H1 (cell line): ENCODE measurements around the gene ZBTB20. TPM values are rescaled to one million over a fixed set of nuclear protein-coding genes. Genes with fewer than 3 reads are reported as not detected.

ENCODE experiments used
- CTCF ChIA-PET: fragments of 300-600 bp; sonication (Branson Sonifier 250); formaldehyde crosslinking; loops from one replicate; lab custom pipeline; 2021; ENCODE audit not compliant: partially characterized antibody; lab: Charles Lee
- POLR2A ChIA-PET: fragments of 300-600 bp; sonication (Branson Sonifier 250); formaldehyde crosslinking; loops from one replicate; lab custom pipeline; 2021; ENCODE audit warnings: inconsistent platforms; ENCODE audit not compliant: partially characterized antibody; lab: Charles Lee
- DNase-seq, 2 experiments: peaks; one replicate each; pipeline versions ENCODE4 v3.0.0 to v3.0.0-alpha.2; 2010 to 2022; ENCODE audit warnings: low spot score in 2 of 2, low read depth in 1 of 2, mixed read lengths in 1 of 2
- FAIRE-seq: peaks from 2 replicates; lab custom pipeline; 2011; peaks lifted over from hg19 to GRCh38; lab: Jason Lieb, UNC
- H2AFZ ChIP-seq: 2 replicates; pipeline ENCODE4 v1.8.1; 2012; ENCODE audit warnings: low read length, inconsistent platforms
- H2AK5ac ChIP-seq: 2 replicates; pipeline ENCODE4 v1.6.1; 2013; ENCODE audit warnings: low read depth, low read length
- H2BK120ac ChIP-seq: replicated peaks from 2 replicates; pipeline ENCODE3; 2013; ENCODE audit warnings: low read depth, low read length, inconsistent platforms
- H2BK12ac ChIP-seq: 2 replicates; pipeline ENCODE4 v1.6.1; 2013; ENCODE audit warnings: low read depth, low read length
- H2BK15ac ChIP-seq: 2 replicates; pipeline ENCODE4 v1.6.1; 2013; ENCODE audit warnings: low read length
- H2BK20ac ChIP-seq: 2 replicates; pipeline ENCODE4 v1.6.1; 2013; ENCODE audit warnings: low read length
- H2BK5ac ChIP-seq: 2 replicates; pipeline ENCODE4 v1.6.1; 2013; ENCODE audit warnings: low read depth, low read length
- H3K14ac ChIP-seq: 2 replicates; pipeline ENCODE4 v1.6.1; 2013; ENCODE audit warnings: inconsistent platforms; ENCODE audit not compliant: insufficient read length
- H3K18ac ChIP-seq: 2 replicates; pipeline ENCODE4 v1.6.1; 2013; ENCODE audit warnings: low read length; ENCODE audit errors: extremely low read depth
- H3K23ac ChIP-seq: 2 replicates; pipeline ENCODE4 v1.6.1; 2013; ENCODE audit warnings: inconsistent platforms; ENCODE audit not compliant: insufficient read length
- H3K23me2 ChIP-seq: 2 replicates; pipeline ENCODE4 v1.6.1; 2013; ENCODE audit warnings: low read depth, low read length
- H3K27ac ChIP-seq: 2 replicates; pipeline ENCODE4 v1.6.1; 2011; ENCODE audit warnings: low read depth, low read length, inconsistent platforms
- H3K27me3 ChIP-seq, 4 experiments: replicated peaks in 1 of 4; 1 replicate in 1 of 4; 2 replicates in 3 of 4; pipeline versions ENCODE4 v1.6.1 to v1.8.1; 2011 to 2013; ENCODE audit warnings: low read length in 3 of 4, mild to moderate bottlenecking in 3 of 4, inconsistent platforms in 2 of 4, mixed read lengths in 2 of 4, moderate library complexity in 1 of 4; ENCODE audit not compliant: control insufficient read depth in 3 of 4, insufficient read depth in 3 of 4; ENCODE audit errors: extremely low read depth in 1 of 4
- H3K36me3 ChIP-seq, 4 experiments: 2 replicates each; pipeline versions ENCODE4 v1.6.1 to v1.8.1; 2011 to 2013; ENCODE audit warnings: mild to moderate bottlenecking in 4 of 4, low read length in 3 of 4, moderate library complexity in 2 of 4, control low read depth in 1 of 4, inconsistent platforms in 1 of 4; ENCODE audit not compliant: insufficient read depth in 4 of 4, control insufficient read depth in 2 of 4
- H3K4ac ChIP-seq: replicated peaks from 2 replicates; pipeline ENCODE3; 2013; ENCODE audit warnings: low read length, low read depth, mixed read lengths, inconsistent platforms; ENCODE audit not compliant: insufficient read length
- H3K4me1 ChIP-seq, 4 experiments: replicated peaks in 1 of 4; 1 replicate in 1 of 4; 2 replicates in 3 of 4; pipeline versions ENCODE4 v1.6.1 to v1.8.1; 2011 to 2013; ENCODE audit warnings: low read length in 3 of 4, inconsistent platforms in 2 of 4, mixed read lengths in 1 of 4; ENCODE audit not compliant: insufficient read depth in 4 of 4, control insufficient read depth in 3 of 4
- H3K4me2 ChIP-seq, 2 experiments: 2 replicates each; pipeline versions ENCODE4 v1.6.1 to v1.8.1; 2011 to 2013; ENCODE audit warnings: low read depth in 2 of 2, low read length in 2 of 2, control low read depth in 1 of 2, inconsistent platforms in 1 of 2, mild to moderate bottlenecking in 1 of 2; ENCODE audit not compliant: insufficient read depth in 1 of 2
- H3K4me3 ChIP-seq, 4 experiments: fragments of 200-600, 300-600 bp in 1 of 4; sonication (generic), shearing (Covaris generic), sonication (Bioruptor Twin) in 1 of 4; 2 replicates each; pipeline versions ENCODE4 v1.5.1 to v1.8.1; 2011 to 2016; ENCODE audit warnings: low read length in 4 of 4, low read depth in 3 of 4, control low read depth in 2 of 4, inconsistent platforms in 2 of 4, mild to moderate bottlenecking in 2 of 4, mixed read lengths in 1 of 4, moderate library complexity in 1 of 4; ENCODE audit not compliant: insufficient read depth in 2 of 4; ENCODE audit errors: extremely low read depth in 1 of 4
- H3K56ac ChIP-seq: replicated peaks from 2 replicates; pipeline ENCODE3; 2013; ENCODE audit warnings: low read depth, mild to moderate bottlenecking, mixed read lengths, low read length, inconsistent platforms; ENCODE audit not compliant: insufficient read length
- H3K79me1 ChIP-seq: 2 replicates; pipeline ENCODE4 v1.6.1; 2013; ENCODE audit warnings: low read depth, low read length, control low read depth
- H3K79me2 ChIP-seq, 2 experiments: 2 replicates each; pipeline versions ENCODE4 v1.6.1 to v1.8.1; 2012 to 2013; ENCODE audit warnings: low read length in 2 of 2, mild to moderate bottlenecking in 2 of 2, inconsistent platforms in 1 of 2; ENCODE audit not compliant: insufficient read depth in 2 of 2, control insufficient read depth in 1 of 2
- H3K9ac ChIP-seq, 4 experiments: replicated peaks in 1 of 4; 1 replicate in 1 of 4; 2 replicates in 3 of 4; pipeline versions ENCODE4 v1.6.1 to v1.8.1; 2011 to 2013; ENCODE audit warnings: low read depth in 3 of 4, low read length in 3 of 4, control low read depth in 2 of 4, mild to moderate bottlenecking in 2 of 4, moderate library complexity in 2 of 4, inconsistent platforms in 1 of 4; ENCODE audit errors: extremely low read depth in 1 of 4
- H3K9me3 ChIP-seq, 2 experiments: 2 replicates each; pipeline versions ENCODE4 v1.6.1 to v1.8.1; 2012 to 2013; ENCODE audit warnings: mild to moderate bottlenecking in 2 of 2, moderate library complexity in 2 of 2, control low read depth in 1 of 2, inconsistent platforms in 1 of 2, low read depth in 1 of 2, low read length in 1 of 2, mixed read lengths in 1 of 2; ENCODE audit not compliant: insufficient read depth in 2 of 2
- H4K20me1 ChIP-seq, 2 experiments: replicated peaks in 1 of 2; 2 replicates each; pipeline versions ENCODE3 to v1.8.1; 2011 to 2013; ENCODE audit warnings: inconsistent platforms in 2 of 2, low read length in 2 of 2, mild to moderate bottlenecking in 1 of 2; ENCODE audit not compliant: insufficient read depth in 2 of 2, control insufficient read depth in 1 of 2
- H4K5ac ChIP-seq: 2 replicates; pipeline ENCODE4 v1.6.1; 2013; ENCODE audit warnings: low read length, low read depth, mixed read lengths, inconsistent platforms; ENCODE audit not compliant: insufficient read length
- H4K8ac ChIP-seq: 2 replicates; pipeline ENCODE4 v1.8.0; 2013; ENCODE audit warnings: mild to moderate bottlenecking, moderate library complexity, low read length, inconsistent platforms; ENCODE audit not compliant: insufficient read depth; ENCODE audit errors: extremely low read depth
- H4K91ac ChIP-seq: replicated peaks from 2 replicates; pipeline ENCODE3; 2013; ENCODE audit warnings: low read length, mixed read lengths, inconsistent platforms; ENCODE audit not compliant: insufficient read length
- ASH2L ChIP-seq: fragments of 200-600, 300-600 bp; sonication (generic); IDR thresholded peaks from one replicate; pipeline ENCODE4 v1.7.1; 2017; ENCODE audit warnings: low read length
- CEBPB ChIP-seq: IDR thresholded peaks from 2 replicates; pipeline ENCODE4 v1.6.1; 2012; ENCODE audit warnings: low read depth, low read length
- CHD1 ChIP-seq: IDR thresholded peaks from 2 replicates; pipeline ENCODE4 v1.6.1; 2012; ENCODE audit warnings: low read depth, low read length, improper control_type of control experiment
- MAFK ChIP-seq: IDR thresholded peaks from 2 replicates; pipeline ENCODE4 v1.6.1; 2012; ENCODE audit warnings: low read depth, mild to moderate bottlenecking, improper control_type of control experiment, low read length
- RBBP5 ChIP-seq: IDR thresholded peaks from 2 replicates; pipeline ENCODE4 v1.7.1; 2012; ENCODE audit warnings: low read depth, mild to moderate bottlenecking, inconsistent platforms, low read length, moderate library complexity, borderline replicate concordance
- SP2 ChIP-seq: IDR thresholded peaks from 2 replicates; pipeline ENCODE4 v1.6.1; 2012; ENCODE audit warnings: mild to moderate bottlenecking, low read length, inconsistent platforms
- SP4 ChIP-seq: IDR thresholded peaks from 2 replicates; pipeline ENCODE4 v1.6.1; 2012; ENCODE audit warnings: low read length, inconsistent platforms
- TAF7 ChIP-seq: optimal IDR thresholded peaks from 2 replicates; pipeline ENCODE3; 2011; ENCODE audit warnings: low read depth, mild to moderate bottlenecking, inconsistent platforms, low read length, moderate library complexity, borderline replicate concordance
- TBP ChIP-seq: IDR thresholded peaks from 2 replicates; pipeline ENCODE4 v1.6.1; 2011; ENCODE audit warnings: low read depth, low read length, improper control_type of control experiment
- WGBS, 2 experiments: shearing (Covaris generic) in 1 of 2; methylation state at CpG; one replicate each; pipeline versions ENCODE4 v1.1.6 to v1.1.7; 2013 to 2015; ENCODE audit warnings: low lambda C conversion rate in 2 of 2, mixed read lengths in 2 of 2, inconsistent platforms in 1 of 2, low coverage in 1 of 2, missing lambda C conversion rate in 1 of 2; ENCODE audit not compliant: insufficient replicate concordance in 2 of 2, insufficient coverage in 1 of 2, insufficient read length in 1 of 2; ENCODE audit errors: extremely low coverage in 1 of 2, missing lambda C conversion rate in 1 of 2; 5-methylcytosine and 5-hydroxymethylcytosine counted together
- polyA plus RNA-seq, 7 experiments: library from polyadenylated mRNA; depleted of rRNA in 3 of 7; stranded (reverse) in 5 of 7; unstranded in 2 of 7; fragments of >200 nt in 5 of 7; fragments of 200-250 nt in 2 of 7; gene quantifications; 1 replicate in 5 of 7; 2 replicates in 1 of 7; 4 replicates in 1 of 7; pipeline versions ENCODE4 v1.2.1 to v1.2.3, GENCODE V29; 2011 to 2013; ENCODE audit warnings: missing spikeins in 2 of 7, mixed read lengths in 2 of 7
- total RNA-seq: library from RNA; stranded (reverse); fragmentation: NEBNext Ultra II Directional; extraction: Animal tissue kit (Norgen Biotek cat#: 25700); gene quantifications from 2 replicates; pipeline ENCODE4 v1.2.1, GENCODE V29; 2021
- TF ChIP-seq, protein P1 (sequence below), 3 experiments: IDR thresholded peaks; 1 replicate in 2 of 3; 2 replicates in 1 of 3; pipeline versions ENCODE4 v1.5.1 to v1.6.1; 2011; ENCODE audit warnings: low read length in 3 of 3, mild to moderate bottlenecking in 3 of 3, inconsistent platforms in 2 of 3, low read depth in 1 of 3, moderate library complexity in 1 of 3; ENCODE audit not compliant: insufficient read depth in 1 of 3; ENCODE audit errors: control extremely low read depth in 1 of 3
- TF ChIP-seq, protein P2 (sequence below): IDR thresholded peaks from 2 replicates; pipeline ENCODE4 v1.6.1; 2011; ENCODE audit warnings: low read length, improper control_type of control experiment

Gene ZBTB20
- total and polyA plus RNA-seq, 2 of the 8 experiments (the other 6 are each of a cell fraction or from before 2014, with no cell fraction given): 0.35 to 1.3 TPM

DNA sequence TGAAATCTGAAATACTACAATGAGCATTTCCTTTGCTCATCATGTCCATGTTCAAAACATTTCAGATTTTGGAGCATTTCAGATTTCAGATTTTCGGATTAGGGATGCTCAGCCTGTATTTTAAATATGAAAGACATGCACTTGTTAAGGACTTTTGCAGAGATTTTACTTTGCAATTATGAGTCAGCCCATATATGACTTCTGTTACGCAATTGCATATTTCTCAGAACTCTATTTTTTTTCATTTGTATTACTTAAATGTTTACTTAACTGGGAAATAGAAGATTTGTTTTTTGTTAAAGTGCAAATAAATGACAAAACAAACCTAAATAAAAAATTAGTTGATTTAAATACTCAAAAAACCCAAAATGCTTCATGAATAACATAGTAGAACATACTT is 376.2 kb downstream of the ZBTB20 start:
- H4K91ac ChIP-seq: no peak overlapping the region
- no peak overlapping the region for H3K14ac ChIP-seq
- no peaks in the 10 kb centered on the region for H3K27me3 ChIP-seq
- H3K9ac ChIP-seq: no peak overlapping the region
- 83% methylated on average over 2 of the region's 2 CpGs; no CpG with 5 or more reads in 1 of the 2 experiments for WGBS, 2 experiments
- H3K23me2 ChIP-seq: no peaks in the 10 kb centered on the region
- FAIRE-seq (no peak), DNase-seq (no peak)
- CTCF ChIA-PET: no interaction called here
- no peak overlapping the region for H4K5ac ChIP-seq
- H2BK15ac ChIP-seq: no peak overlapping the region
- no peak overlapping the region for H2AFZ ChIP-seq
- no peak overlapping the region for H2AK5ac ChIP-seq
- H4K20me1 ChIP-seq: no peaks in the 10 kb centered on the region
- no peaks in the 10 kb centered on the region for H3K4me1 ChIP-seq
- H3K27ac ChIP-seq: no peak overlapping the region
- H2BK120ac ChIP-seq: no peak overlapping the region
- H3K36me3 ChIP-seq: no peaks in the 10 kb centered on the region
- no peak overlapping the region for H3K56ac ChIP-seq
- H3K4me3 ChIP-seq: no peak overlapping the region
- no peaks in the 10 kb centered on the region for H3K79me1 ChIP-seq
- no peak overlapping the region for H3K18ac ChIP-seq
- H3K9me3 ChIP-seq: no peaks in the 10 kb centered on the region
- no peak overlapping the region for H2BK5ac ChIP-seq
- H3K23ac ChIP-seq: no peak overlapping the region
- no peak overlapping the region for H3K4ac ChIP-seq
- H2BK12ac ChIP-seq: no peak overlapping the region
- POLR2A ChIA-PET: no interaction called here
- H2BK20ac ChIP-seq: no peak overlapping the region
- H3K79me2 ChIP-seq: no peaks in the 10 kb centered on the region
- TF ChIP-seq, protein P1, sequence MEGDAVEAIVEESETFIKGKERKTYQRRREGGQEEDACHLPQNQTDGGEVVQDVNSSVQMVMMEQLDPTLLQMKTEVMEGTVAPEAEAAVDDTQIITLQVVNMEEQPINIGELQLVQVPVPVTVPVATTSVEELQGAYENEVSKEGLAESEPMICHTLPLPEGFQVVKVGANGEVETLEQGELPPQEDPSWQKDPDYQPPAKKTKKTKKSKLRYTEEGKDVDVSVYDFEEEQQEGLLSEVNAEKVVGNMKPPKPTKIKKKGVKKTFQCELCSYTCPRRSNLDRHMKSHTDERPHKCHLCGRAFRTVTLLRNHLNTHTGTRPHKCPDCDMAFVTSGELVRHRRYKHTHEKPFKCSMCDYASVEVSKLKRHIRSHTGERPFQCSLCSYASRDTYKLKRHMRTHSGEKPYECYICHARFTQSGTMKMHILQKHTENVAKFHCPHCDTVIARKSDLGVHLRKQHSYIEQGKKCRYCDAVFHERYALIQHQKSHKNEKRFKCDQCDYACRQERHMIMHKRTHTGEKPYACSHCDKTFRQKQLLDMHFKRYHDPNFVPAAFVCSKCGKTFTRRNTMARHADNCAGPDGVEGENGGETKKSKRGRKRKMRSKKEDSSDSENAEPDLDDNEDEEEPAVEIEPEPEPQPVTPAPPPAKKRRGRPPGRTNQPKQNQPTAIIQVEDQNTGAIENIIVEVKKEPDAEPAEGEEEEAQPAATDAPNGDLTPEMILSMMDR (IDR thresholded peaks at IDR 0.05; ENCODE audit: control extremely low read depth in 1 of 3, insufficient read depth in 1 of 3, low read depth in 1 of 3, low read length in 3 of 3): no peak
- TF ChIP-seq ASH2L (no peak), MAFK (no peak), SP4 (no peak), SP2 (no peak), TBP (no peak), CEBPB (no peak; the same call in 1 of the 2 replicates), TAF7 (no peak), RBBP5 (no peak), CHD1 (no peak)
- TF ChIP-seq, protein P2, sequence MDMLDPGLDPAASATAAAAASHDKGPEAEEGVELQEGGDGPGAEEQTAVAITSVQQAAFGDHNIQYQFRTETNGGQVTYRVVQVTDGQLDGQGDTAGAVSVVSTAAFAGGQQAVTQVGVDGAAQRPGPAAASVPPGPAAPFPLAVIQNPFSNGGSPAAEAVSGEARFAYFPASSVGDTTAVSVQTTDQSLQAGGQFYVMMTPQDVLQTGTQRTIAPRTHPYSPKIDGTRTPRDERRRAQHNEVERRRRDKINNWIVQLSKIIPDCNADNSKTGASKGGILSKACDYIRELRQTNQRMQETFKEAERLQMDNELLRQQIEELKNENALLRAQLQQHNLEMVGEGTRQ: no peak
- no peak overlapping the region for H4K8ac ChIP-seq
- no peak overlapping the region for H3K4me2 ChIP-seq
